ENCODE data around the gene SAMD11. TPM values are rescaled to one million over a fixed set of nuclear protein-coding genes. Genes with fewer than 3 reads are reported as not detected.
A peak's percentile ranks its signal among the peaks of the same experiment; 100 is the strongest.
"Not testable (repeated sequence)": the region's sequence is repeated elsewhere in the genome, so short reads cannot be mapped to it uniquely, and the experiment has no call there.

SAMD11 gene
- total RNA-seq, 1 donor from 2014 or later = 19.5 TPM

DNA sequence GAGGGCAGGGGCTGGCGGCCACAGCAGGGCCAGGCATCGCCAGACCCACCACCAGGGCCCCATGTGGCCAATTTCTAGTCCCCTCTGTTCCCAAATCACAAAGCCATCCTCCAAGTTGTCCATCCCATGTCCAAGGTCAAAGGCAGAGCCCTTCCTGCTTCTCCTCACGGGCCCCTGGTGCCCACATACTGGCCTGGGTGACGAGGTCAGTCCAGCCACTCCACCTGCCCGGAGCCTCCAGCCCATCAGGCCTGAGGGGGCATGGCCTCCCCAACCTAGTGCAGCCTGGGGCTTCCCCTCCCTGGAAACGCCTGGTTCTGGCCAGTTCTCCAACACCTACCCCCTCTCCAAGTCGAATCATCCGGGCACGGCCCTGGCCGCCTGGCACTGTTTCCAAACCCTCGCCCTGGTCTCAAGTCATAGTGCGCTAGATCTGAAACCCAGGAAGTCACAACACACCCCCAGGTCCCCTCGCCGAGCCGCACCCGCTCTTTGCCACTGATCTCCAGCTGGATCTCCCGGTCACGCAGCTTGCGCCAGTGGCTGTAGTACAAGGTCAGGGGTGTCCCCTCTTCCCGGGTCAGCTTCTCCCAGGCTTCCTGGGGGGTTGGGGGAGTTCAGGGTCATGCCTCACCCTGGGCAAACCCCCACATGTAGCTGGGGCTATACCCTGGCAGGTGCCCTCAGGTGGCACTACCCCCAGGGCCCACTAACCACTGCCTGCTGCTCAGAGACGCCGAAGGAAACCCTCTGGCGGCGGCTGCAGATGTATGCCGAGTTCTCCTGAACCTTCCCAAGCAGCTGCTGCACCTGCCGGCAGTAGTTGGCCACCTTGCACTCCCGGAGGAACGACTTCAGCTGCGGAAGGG lies 22.2 kb downstream of the SAMD11 start:
- TF ChIP-seq, protein P1, sequence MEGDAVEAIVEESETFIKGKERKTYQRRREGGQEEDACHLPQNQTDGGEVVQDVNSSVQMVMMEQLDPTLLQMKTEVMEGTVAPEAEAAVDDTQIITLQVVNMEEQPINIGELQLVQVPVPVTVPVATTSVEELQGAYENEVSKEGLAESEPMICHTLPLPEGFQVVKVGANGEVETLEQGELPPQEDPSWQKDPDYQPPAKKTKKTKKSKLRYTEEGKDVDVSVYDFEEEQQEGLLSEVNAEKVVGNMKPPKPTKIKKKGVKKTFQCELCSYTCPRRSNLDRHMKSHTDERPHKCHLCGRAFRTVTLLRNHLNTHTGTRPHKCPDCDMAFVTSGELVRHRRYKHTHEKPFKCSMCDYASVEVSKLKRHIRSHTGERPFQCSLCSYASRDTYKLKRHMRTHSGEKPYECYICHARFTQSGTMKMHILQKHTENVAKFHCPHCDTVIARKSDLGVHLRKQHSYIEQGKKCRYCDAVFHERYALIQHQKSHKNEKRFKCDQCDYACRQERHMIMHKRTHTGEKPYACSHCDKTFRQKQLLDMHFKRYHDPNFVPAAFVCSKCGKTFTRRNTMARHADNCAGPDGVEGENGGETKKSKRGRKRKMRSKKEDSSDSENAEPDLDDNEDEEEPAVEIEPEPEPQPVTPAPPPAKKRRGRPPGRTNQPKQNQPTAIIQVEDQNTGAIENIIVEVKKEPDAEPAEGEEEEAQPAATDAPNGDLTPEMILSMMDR (IDR thresholded peaks at IDR 0.05) = no peak
- H3K4me3 Mint-ChIP-seq (ENCODE audit: unreplicated experiment) = no peak overlapping the region
- H3K36me3 Mint-ChIP-seq (ENCODE audit: unreplicated experiment) = peaks cover 25% of the 10 kb centered on the region
- H3K27ac Mint-ChIP-seq (ENCODE audit: unreplicated experiment) = peak overlapping the region; percentile 46
- no peaks in the 10 kb centered on the region for H3K9me3 Mint-ChIP-seq (ENCODE audit: unreplicated experiment)
- no peak for DNase-seq (ENCODE audit: extremely low spot score, unreplicated experiment)
- H3K27me3 Mint-ChIP-seq (ENCODE audit: unreplicated experiment) = no peaks in the 10 kb centered on the region
- H3K4me1 Mint-ChIP-seq (ENCODE audit: unreplicated experiment) = peaks cover 34% of the 10 kb centered on the region

DNA sequence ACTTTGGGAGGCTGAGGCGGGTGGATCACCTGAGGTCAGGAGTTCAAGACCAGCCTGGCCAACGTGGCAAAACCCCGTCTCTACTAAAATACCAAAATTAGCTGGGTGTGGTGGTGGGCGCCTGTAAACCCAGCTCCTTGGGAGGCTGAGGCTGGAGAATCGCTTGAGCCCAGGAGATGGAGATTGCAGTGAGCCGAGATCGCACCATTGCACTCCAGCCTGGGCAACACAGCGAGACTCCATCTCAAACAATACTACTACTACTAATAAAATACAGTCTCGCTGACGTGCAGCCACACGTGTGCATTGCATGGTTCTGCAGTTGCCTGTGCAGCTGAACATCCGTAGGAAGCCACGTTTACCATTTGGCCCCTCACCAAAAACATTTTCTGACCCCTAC lies 23.1 kb downstream of the SAMD11 start:
- H3K9me3 Mint-ChIP-seq (ENCODE audit: unreplicated experiment) = not testable (repeated sequence)

DNA sequence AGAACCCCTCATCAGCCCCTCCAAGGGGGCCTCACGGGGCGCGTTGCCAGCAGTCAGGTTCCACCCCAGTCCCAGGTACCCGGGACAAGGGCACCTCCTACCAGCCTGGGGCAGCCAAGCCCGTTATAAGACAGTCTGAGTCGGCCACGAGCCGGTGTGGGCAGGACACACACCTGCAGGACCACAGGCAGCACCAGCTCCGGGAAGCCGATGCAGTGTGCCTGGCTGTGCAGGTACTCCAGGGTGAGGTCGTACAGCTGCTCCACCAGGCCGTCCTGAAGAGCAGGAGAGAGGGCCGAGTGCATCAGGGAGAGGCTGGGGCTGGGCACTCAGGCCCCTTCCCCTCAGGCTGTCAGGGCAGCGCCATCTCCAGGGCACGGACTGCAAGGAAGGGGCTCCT lies 24.2 kb downstream of the SAMD11 start:
- H3K27me3 Mint-ChIP-seq (ENCODE audit: unreplicated experiment) = no peaks in the 10 kb centered on the region
- TF ChIP-seq, protein P1 (IDR thresholded peaks at IDR 0.05) = no peak
- no peak overlapping the region for H3K27ac Mint-ChIP-seq (ENCODE audit: unreplicated experiment)
- peaks cover 32% of the 10 kb centered on the region for H3K36me3 Mint-ChIP-seq (ENCODE audit: unreplicated experiment)
- DNase-seq (ENCODE audit: extremely low spot score, unreplicated experiment) = no peak
- H3K9me3 Mint-ChIP-seq (ENCODE audit: unreplicated experiment) = no peaks in the 10 kb centered on the region
- H3K4me3 Mint-ChIP-seq (ENCODE audit: unreplicated experiment) = no peak overlapping the region
- H3K4me1 Mint-ChIP-seq (ENCODE audit: unreplicated experiment) = peaks cover 28% of the 10 kb centered on the region

More for the DNA sequence above, 23.1 kb downstream of the SAMD11 start:
- not testable (repeated sequence) for H3K27me3 Mint-ChIP-seq (ENCODE audit: unreplicated experiment); H3K4me3 Mint-ChIP-seq (ENCODE audit: unreplicated experiment); DNase-seq (ENCODE audit: extremely low spot score, unreplicated experiment); H3K27ac Mint-ChIP-seq (ENCODE audit: unreplicated experiment)
- peaks cover 30% of the 10 kb centered on the region for H3K4me1 Mint-ChIP-seq (ENCODE audit: unreplicated experiment)
- H3K36me3 Mint-ChIP-seq (ENCODE audit: unreplicated experiment) = peaks cover 31% of the 10 kb centered on the region

DNA sequence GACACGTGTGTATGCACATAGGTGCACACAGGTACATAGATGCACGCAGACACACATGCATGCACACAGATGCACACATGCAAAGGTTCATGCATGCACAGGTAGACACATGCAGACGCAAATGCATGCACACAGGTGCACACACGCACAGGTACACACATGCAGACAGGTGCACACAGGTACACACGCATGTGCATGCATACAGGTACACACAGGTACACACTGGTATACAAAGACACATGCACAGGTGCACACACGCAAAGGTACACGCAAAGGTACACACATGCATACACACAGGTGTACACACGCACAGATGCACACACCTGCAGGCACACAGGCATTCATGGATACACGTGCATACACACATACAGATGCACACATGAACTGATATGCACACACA lies 26.5 kb downstream of the SAMD11 start:
- TF ChIP-seq, protein P1 (IDR thresholded peaks at IDR 0.05) = no peak
- Mint-ChIP-seq H3K9me3 (ENCODE audit: unreplicated experiment) (no peaks in the 10 kb centered on the region), H3K4me3 (ENCODE audit: unreplicated experiment) (no peak overlapping the region)

DNA sequence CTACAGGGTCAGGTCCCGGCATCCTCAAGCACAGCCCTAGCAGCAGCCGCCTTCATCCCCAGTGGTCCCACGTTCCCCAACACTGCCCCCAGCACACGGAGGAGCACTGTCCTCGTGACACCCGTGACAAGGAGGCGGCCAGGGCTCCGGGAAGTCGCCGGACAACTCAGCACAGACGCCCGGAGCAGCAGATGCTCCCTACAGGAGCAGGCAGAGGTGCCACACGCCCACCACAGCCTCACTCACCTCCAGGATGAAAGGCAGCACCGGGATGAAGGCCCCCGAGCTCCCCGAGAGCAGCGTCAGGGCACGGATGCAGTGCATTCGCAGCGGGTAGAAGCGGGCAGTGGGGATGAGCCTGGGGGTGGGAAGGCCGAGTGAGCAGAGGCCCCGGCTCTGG lies 27.2 kb downstream of the SAMD11 start:
- peaks cover 2% of the 10 kb centered on the region for H3K4me1 Mint-ChIP-seq (ENCODE audit: unreplicated experiment)
- H3K36me3 Mint-ChIP-seq (ENCODE audit: unreplicated experiment) = peaks cover 43% of the 10 kb centered on the region
- no peaks in the 10 kb centered on the region for H3K9me3 Mint-ChIP-seq (ENCODE audit: unreplicated experiment)
- TF ChIP-seq, protein P1 (IDR thresholded peaks at IDR 0.05) = no peak
- no peaks in the 10 kb centered on the region for H3K27me3 Mint-ChIP-seq (ENCODE audit: unreplicated experiment)
- no peak overlapping the region for H3K27ac Mint-ChIP-seq (ENCODE audit: unreplicated experiment)
- DNase-seq (ENCODE audit: extremely low spot score, unreplicated experiment) = no peak
- H3K4me3 Mint-ChIP-seq (ENCODE audit: unreplicated experiment) = no peak overlapping the region

More for the DNA sequence above, 26.5 kb downstream of the SAMD11 start:
- Mint-ChIP-seq H3K36me3 (ENCODE audit: unreplicated experiment) (peaks cover 46% of the 10 kb centered on the region), H3K27ac (ENCODE audit: unreplicated experiment) (no peak overlapping the region), H3K4me1 (ENCODE audit: unreplicated experiment) (peaks cover 8% of the 10 kb centered on the region), H3K27me3 (ENCODE audit: unreplicated experiment) (no peaks in the 10 kb centered on the region)
- no peak for DNase-seq (ENCODE audit: extremely low spot score, unreplicated experiment)

All from osteocyte (in vitro differentiated cells).